ENCODE data around the gene XXYLT1. TPM values are rescaled to one million over a fixed set of nuclear protein-coding genes. Genes with fewer than 3 reads are reported as not detected.

Gene XXYLT1
- total RNA-seq, 1 donor from 2014 or later = 18.4 TPM

DNA sequence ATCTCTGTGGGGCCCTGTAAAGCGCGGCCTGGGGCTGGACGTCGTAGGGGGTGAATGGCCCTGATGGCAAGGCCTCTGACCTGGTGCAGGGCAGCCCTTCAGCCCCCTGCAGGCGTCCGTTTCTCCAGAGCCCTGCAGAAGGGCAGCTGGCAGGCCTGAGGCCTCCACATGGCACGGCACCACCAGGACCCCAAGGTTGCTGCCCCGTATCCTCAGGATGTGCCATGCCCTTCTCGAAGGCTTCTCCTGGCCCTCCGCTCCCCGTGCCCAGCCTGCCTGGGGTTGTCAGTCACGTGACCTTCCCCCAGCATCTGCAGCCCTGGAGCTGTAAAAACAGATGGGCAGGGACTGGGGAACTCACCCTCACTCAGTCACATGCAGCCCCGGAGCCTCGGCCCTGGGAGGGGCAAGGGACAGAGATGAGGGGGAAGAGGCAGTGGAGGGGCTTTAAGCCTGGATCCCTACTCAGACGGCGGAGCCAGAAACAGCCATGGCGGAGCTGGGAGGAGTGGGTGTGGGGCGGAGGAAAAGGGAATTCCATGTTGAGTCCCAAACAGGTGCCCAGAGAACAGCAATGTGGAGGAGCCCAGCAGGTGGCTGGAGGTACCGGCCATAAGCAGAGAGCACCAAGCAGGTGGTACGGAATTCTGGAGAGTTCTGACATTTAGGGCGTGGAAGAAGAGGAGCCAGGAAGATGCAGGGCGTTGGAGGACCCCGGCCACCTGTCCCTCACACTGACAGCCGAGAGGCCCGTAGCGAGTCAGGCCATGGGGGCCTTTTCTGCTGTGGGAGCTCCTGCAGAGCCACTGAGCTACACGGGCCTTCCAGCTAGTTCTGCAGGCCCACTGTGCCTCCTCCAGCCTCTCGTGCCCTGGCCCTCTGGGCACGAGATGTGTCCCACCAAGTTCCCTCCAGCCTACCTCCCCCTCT lies 193.1 kb downstream of the XXYLT1 start:
- DNase-seq (ENCODE audit: low read depth) = no peak

DNA sequence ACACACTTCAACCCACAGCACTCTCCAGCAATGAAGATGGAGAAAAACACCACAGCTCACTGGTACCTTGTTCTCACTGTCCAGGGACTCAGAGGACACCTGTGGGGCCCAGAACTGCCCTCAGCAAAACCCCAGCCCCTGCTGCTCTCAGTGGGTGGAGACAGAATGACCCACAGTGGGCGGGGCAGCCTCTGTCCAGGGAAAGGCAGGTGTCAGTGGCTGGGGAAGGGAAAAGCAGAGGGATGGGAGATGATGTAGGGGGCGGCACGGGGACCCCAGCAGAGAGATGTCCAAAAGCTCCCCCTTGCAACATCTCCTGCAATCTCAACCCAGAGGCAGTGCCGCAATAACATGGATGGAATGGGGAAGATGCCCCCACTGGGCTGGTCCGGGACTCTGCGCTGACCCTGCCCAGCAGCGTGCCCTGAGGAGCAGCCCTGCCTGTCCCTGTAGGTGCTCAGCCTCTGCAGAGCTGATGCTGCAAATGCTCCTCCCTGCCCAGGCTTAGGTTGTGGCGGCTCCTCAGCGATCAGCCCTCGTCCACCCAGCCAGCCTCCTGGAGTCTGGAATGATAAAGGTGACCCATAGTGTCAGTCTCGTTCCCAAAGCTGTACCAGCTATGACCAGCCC lies 193.9 kb downstream of the XXYLT1 start:
- DNase-seq (ENCODE audit: low read depth) = no peak

DNA sequence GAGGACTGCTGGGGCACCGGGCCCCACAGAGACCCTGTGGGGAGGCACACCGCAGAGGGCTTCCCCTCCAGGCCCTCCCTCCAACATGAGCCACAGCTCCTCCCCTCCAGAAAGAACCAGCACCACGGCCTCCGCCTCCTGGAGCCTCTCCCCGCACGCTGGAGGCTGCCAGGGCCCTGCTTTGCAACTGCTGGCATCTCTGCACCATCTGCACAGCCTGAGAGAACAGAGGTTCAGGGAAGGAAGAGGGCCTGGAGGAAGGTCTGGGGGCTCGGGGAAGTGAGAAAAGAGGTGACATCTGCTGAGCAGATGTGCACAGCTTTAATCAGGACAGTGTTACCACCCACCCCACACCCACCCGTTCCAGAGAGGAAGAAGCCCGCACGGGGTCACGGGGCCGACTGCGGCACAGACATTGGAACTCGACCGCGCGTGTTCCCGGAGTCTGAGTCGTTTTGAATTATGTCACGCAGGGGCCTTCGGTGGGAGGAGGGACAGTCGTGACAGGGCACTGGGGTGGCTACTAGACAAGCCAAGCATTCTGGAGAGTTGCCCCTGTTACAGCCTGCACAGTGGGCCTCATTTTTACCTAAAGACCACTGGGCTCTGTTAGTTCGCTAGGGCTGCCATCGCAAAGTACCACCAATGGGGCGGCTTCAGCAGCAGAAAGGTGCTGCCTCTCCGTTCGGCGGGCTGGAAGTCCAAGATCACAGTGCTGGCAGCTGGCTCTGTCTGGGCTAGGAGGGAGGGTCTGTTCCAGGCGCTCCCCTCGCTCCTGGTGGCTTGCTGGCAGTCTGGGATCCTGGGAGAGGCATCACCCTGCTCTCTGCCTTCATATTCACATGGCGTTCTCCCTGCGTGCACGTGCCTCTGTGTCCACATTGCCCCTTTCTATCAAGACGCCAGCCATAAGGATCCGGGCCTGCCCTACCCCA lies 194.8 kb downstream of the XXYLT1 start:
- no peak for DNase-seq (ENCODE audit: low read depth)

DNA sequence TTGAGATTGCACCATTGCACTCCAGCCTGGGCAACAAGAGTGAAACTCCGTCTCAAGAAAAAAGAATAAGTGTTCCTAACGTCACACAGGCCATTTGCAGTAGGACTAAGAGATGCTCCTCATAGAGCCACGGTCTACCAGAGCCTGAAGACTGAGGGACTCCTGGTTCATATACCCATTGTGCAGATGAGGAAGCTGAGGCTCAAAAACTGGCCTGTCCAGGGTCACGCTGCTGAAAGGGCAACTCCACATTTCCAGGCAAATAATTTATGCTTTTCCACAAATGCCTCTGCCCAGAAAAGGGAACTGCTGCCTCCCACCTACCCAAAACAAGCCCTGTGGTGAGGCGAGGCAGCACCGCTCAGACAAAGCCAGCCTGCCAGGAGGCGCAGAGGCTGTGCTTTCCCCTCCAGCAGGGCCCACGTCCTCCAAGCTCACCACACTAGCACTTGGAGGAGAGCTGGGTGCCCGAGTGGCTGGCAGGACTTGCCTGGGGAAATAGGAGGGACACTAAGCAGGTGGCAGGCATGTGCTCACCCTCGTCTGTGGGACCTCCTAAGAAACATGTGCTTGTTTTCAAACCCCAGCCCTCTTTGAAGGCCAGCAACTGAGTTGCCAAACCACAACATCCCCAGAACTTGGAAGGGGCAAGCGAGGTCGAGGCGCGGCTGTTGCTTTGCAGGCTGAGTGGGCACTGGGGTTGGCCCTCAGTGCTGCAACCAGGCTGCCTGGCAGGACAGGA lies 195.6 kb downstream of the XXYLT1 start:
- no peak for DNase-seq (ENCODE audit: low read depth)

DNA sequence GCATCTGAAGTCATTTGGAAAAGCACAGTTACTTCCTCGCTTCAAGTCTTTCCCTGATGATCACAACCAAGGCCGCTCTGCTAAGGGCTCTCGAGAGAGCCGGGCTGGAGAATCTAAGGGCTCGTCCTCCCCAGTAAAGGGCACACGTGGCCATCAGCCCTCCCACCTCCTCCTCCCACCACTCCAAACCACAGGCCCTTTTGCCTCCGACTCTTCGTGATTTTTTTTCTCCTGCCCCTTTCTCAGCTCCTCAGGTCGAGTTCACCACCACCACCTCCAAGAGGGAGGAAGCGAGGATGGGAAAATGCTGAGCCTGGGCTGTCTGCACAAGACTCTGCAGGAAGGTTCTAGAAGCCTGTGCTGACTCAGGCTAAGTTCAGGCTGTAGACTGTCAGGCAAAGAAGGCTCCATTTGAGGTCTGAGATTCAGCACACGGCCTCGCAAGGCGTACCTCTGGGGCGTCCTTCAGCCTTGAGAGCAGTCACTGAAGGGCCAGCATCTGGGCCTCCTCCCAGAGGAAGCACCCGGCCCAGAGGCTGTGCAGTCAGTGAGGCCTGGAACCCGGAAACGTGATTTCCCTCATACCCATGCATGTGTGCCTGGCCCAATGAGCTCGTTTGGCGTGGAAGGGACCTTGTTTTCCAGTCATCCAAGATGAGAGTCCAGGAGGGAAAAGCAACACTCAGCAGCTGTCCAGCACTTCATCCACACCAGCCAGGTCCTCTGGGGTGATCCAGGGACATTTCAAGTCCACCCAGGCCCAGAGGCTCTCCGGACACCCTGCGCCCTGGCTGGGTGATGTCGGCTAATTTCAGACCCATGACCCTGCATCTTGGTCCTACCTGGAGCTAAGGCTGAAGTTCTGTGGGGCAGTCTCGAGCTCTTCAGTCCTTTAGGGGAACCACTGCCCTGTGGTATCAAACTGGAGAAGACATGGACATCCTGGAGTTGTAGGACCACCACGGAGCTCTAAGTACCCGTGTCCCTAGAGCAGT lies 196.8 kb downstream of the XXYLT1 start:
- no peak for DNase-seq (ENCODE audit: low read depth)

DNA sequence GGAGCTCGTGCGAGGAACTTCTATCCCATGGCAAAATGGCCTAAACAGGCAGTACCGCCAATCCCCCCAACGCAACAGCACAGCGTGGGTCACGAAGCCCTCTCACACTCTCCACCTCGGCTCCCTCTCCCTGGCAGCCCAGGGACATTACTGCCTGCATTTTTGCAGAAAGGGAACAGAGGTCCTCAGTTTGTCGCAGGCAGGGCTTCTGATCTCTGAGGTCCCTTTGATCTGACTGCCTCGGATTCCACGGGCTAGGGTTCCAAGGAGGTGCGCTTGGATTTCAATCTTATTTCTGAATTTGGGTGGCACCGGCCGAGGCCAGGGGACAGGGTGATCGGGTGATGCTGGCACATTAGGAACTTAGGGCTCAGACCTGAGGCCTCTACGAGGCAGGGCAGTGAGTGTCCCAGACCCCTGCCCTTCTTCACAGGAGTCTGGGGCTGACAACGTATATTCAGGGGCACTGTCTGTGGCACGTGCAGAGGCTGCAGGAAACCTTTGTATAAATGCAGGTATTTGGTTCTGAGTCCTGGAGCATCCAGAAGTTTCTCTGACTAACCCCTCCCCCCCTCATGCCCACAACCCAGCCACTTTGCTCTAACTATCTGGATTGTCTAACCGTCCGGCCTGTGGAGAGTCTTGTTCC lies 197.9 kb downstream of the XXYLT1 start:
- no peak for DNase-seq (ENCODE audit: low read depth)

DNA sequence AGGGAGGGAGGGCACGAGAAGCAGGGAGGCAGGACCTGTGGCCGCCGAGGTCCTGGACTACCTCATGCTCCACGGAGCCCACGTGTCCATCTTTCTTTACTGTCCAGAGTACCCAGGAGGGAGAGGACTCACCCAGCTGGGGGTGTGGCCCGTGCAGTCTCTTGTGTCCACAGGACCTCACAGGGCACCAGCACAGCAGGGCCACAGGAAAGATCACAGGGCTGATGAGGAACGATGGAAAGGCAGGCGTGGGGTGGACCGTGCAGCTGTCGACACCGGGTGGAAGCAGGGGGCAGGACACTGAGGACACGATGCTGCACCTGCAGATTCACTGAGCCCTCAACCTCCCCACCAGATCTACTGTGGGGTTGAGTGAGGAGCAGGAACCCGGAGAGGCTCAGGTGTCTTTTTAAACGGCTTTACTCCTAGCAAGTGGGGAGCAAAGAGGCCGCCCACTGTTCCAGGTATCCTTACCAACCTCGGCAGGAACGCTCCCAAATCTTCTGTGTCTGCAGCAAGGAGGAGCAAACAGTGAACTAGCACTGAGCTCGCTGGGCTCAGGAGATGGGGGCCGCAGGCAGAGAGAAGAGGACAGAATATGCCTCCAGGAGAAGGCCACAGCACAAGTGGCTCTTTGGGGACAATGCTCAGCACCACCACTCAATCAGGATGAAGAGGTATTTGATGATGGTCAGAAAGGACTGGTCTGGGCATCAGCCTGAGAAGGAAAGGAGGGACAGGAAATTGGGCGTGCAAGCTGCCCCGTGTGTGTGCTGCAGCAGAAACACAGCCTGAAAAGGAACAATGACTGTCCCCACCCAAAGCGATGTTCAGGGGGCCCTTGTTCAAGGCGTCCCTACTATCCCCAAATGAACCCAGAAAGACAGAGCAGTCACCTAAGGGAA lies 198.8 kb downstream of the XXYLT1 start:
- DNase-seq (ENCODE audit: low read depth) = no peak

DNA sequence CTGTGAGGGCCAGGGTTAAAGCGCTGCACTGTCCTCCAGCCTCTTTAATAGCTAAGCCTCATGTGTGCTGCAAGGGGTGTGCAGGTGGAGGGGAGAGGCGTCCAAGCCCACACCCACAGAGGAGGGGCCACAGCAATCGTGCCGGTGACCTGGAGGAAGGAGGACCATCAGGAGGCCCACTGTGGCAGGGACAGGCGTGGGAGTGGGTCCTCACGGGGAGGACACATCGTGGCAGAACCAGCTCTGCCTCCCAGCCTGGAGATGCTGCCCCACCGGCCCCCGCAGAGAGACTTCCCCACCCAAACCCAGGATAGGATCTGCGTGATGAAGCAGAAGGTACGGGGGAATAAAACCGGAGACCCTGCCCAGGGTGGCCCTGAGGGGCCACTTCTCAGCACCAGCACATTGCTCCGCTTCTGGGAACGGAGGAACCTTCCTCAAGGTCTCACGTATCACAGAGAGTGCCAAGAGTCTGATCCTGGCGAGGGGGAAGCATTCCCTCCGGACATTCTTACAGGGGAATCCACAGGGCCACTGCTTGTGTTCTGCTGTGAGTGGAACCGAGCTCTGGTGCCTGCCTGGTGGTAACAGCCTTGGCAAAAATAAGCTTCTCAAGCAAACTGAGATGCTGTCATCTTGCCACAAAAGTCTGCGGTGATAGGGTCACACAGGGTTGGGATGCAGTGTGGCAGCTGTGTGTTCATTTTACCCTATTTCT lies 199.8 kb downstream of the XXYLT1 start:
- no peak for DNase-seq (ENCODE audit: low read depth)

DNA sequence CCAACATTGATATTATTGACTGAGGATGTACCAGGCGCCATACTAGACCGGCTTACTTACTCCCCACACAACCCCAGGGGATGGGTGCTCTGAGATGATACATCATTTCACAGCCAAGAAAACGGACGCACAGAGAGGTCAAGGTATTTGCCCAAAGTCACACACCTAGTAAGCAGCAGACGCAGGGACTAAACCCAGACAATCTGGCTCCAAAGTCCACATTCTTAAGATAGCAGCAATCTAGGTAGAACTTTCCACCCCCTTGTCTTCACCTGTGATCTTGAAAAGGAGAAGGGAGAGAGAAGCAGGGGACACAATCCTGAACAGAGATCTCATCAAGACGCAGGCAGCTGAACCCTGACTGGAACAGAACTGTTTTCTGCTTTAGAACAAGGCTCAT lies 200.6 kb downstream of the XXYLT1 start:
- no peak for DNase-seq (ENCODE audit: low read depth)

DNA sequence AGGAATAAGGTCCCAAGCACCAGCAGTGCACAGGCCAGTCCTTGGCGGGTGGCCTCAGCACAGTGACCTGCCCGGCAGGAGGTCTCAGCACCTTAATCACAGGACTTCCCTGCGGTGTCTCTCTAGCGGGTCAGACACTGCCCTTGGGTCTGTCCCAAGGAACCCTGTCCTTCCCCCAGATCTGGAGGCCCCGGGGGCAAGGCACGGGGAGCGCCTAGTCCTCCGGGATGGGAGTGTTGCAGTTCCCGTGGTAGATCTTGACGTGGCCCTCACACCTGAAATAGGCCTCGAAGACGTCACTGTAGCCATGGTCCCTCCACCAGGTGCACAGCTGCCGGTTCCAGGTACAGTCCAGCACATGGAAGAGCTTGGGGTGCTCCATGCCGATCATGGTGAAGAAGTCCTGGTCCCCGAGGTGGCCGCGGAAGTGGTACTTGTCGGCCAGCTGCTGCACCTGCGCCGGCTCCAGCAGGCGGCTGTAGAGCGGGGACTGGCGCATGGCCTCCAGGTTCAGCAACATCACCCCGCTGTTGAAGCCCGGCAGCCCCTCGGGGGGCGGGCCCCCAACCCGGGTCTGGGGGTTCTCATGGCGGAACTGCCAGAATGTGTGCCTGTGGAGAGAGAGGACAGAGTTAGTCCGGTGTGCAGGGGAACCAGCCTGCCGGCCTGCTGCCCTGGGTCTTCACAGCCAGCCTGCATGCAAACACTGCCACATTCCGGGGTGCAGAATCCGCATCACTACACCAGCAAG lies 201.3 kb downstream of the XXYLT1 start:
- no peak for DNase-seq (ENCODE audit: low read depth)

DNA sequence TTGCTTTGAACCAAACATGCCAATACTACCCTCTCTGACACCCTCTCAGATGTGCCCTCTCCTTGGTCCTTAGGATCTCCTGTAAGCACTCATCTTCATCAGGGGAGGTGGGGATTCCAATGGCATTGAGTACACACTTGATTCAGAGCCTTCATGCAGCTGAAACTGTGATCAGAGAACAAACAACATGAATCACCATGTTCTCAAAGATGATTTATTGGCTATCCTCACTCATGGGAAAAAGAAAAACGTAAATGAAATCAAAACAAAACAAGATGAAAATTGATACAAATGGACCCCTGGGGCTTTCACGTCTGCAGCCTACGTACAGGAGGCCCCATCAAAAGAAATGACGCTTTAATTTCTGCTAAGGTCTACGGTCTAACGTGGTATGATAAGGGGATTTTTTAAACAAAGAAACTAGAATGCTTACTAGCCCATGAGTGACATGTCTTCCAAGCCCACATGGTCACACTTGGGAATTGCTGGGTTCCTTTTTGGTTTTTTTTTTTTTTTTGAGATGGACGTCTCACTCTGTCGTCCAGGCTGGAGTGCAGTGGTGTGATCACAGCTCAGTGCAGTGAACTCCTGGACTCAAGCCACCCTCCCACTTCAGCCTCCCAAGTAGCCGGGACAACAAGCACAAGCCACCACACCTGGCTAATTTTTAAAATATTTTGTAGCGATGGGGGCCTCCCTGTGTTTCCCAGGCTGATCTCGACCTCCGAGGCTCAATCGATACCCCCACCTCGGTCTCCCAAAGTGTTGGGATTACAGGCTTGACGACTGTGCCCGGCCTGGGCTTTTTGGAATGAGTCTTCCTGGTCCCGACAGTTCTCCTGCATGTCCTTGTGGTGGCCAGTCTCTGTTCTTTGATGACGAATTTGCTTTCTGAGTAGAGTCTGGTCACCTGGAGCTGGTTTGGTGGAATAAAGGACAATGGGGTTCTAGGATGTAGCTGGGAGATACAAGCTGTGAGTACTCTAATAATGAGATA lies 202.6 kb downstream of the XXYLT1 start:
- DNase-seq (ENCODE audit: low read depth) = no peak

DNA sequence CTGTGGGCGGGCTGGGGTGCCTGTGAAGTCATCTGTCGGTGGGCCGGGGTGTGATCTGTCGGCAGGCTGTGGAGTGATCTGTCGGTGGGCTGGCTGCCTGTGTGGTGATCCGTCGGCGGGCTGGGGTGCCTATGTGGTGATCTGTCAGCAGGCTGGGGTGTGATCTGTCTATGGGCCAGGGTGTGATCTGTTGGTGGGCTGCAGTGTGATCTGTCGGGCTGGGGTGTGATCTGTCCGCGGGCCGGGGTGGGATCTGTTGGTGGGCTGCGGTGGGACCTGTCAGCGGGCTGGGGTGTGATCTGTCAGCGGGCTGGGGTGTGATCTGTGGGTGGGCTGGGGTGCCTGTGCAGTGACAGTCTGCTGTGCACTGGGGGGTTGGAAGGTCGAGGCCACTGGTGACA lies 204.5 kb downstream of the XXYLT1 start:
- DNase-seq (ENCODE audit: low read depth) = no peak

DNA sequence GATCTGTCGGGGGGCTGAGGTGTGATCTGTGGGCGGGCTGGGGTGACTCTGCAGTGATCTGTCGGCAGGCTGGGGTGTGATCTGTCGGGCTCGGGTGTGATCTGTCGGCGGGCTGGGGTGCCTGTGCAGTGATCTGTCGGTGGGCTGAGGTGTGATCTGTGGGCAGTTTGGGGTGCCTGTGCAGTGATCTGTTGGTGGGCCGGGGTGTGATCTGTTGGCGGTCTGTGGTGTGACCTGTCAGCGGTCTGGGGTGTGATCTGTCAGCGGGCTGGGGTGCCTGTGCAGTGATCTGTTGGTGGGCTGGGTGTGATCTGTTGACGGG lies 205.1 kb downstream of the XXYLT1 start:
- no peak for DNase-seq (ENCODE audit: low read depth)

DNA sequence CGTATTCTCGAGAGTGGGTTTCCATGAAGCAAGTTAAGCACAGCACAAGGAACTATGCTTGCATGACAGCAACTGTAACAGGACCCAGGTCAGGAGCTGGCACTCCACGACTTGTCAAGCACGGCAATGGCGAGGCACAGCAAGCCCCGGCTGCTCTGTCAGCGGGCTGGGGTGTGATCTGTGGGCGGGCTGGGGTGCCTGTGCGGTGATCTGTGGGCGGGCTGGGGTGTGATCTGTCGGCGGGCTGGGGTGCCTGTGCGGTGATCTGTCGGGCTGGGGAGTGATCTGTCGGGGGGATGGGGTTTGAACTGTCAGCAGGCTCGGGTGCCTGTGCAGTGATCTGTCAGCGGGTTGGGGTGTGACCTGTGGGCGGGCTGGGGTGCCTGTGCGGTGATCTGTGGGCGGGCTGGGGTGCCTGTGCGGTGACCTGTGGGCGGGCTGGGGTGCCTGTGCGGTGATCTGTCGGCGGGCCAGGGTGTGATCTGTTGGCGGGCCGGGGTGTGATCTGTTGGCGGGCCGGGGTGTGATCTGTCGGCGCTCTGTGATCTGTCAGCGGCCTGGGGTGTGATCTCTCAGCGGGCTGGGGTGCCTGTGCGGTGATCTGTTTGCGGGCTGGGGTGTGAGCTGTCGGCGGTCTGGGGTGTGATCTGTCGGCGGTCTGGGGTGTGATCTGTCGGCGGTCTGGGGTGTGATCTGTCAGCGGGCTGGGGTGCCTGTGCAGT lies 205.7 kb downstream of the XXYLT1 start:
- no peak for DNase-seq (ENCODE audit: low read depth)

DNA sequence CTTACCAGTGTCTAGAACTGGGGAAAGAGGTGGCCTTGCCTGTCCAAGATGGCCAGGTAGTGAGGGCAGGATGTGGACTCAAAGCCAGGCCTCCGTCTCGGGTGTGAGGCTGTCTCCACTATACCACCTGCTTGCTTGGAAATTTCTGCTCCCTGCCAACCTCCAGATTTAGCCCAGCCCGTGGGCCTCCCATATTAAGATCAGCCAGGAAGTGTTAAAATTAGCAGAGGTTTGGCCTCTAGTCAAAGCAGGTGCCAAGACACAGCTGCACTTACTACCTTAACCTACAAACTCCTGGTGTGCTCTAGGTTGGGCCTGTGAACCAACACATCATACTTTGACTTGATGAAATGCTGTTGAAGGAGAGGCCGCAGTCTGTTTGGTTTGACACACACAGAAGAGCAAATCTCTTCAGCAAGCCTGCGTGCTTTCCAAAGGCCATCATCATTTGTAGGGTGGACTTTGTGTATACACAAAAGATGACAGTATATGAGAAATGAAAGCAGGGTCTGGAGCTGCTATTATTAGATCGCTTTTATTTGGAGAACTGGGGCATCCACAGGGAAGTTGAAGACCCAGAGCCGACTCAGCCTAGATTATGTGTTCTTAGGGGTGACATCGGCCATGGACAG lies 206.5 kb downstream of the XXYLT1 start:
- DNase-seq (ENCODE audit: low read depth) = no peak

Measured in renal cortical epithelial cell (primary cell).